Liver (tissue), 3 donors: ENCODE results near the gene COMMD1.

Experiments
- CTCF ChIP-seq: fragments of 150-350 bp; IDR thresholded peaks from 2 replicates; pipeline ENCODE4 v1.5.1; 2017; ENCODE audit warnings: improper control_type of control experiment, low read depth, low read length; ENCODE audit not compliant: missing input control
- EGR1 ChIP-seq, 2 donors: IDR thresholded peaks; 2 replicates each; pipeline ENCODE4 v1.6.1; 2016 to 2018; ENCODE audit warnings: antibody characterized with exemption in 2 of 2, low read depth in 2 of 2
- FOXA1 ChIP-seq: IDR thresholded peaks from 2 replicates; pipeline ENCODE4 v1.6.1; 2016; ENCODE audit warnings: antibody characterized with exemption
- GABPA ChIP-seq, 2 donors: IDR thresholded peaks in 1 of 2; conservative IDR thresholded peaks in 1 of 2; 2 replicates each; pipeline ENCODE4 v1.6.1; 2016; ENCODE audit warnings: antibody characterized with exemption in 2 of 2, mild to moderate bottlenecking in 1 of 2, moderate library complexity in 1 of 2
- HNF4A ChIP-seq, 2 donors: conservative IDR thresholded peaks; 2 replicates each; pipeline ENCODE4 v1.6.1; 2016; ENCODE audit warnings: antibody characterized with exemption in 2 of 2, mild to moderate bottlenecking in 2 of 2
- JUND ChIP-seq, 2 donors: IDR thresholded peaks; 2 replicates each; pipeline ENCODE4 v1.6.1; 2016; ENCODE audit warnings: antibody characterized with exemption in 2 of 2
- RAD21 ChIP-seq, 2 donors: IDR thresholded peaks; 2 replicates each; pipeline ENCODE4 v1.6.1; 2016; ENCODE audit warnings: antibody characterized with exemption in 2 of 2, mild to moderate bottlenecking in 2 of 2
- RXRA ChIP-seq, 2 donors: IDR thresholded peaks; 2 replicates each; pipeline ENCODE4 v1.6.1; 2017 to 2018; ENCODE audit warnings: antibody characterized with exemption in 2 of 2, mild to moderate bottlenecking in 1 of 2
- SP1 ChIP-seq: IDR thresholded peaks from 2 replicates; pipeline ENCODE4 v1.6.1; 2018; ENCODE audit warnings: antibody characterized with exemption, mild to moderate bottlenecking
- TAF1 ChIP-seq: conservative IDR thresholded peaks from 2 replicates; pipeline ENCODE4 v1.6.1; 2016; ENCODE audit warnings: antibody characterized with exemption, mild to moderate bottlenecking
- YY1 ChIP-seq: IDR thresholded peaks from 2 replicates; pipeline ENCODE4 v1.6.1; 2016; ENCODE audit warnings: antibody characterized with exemption, mild to moderate bottlenecking
- TF ChIP-seq, protein P1 (sequence below): IDR thresholded peaks from 2 replicates; pipeline ENCODE4 v1.6.1; 2016; ENCODE audit warnings: antibody characterized with exemption, mild to moderate bottlenecking
- TF ChIP-seq, protein P2 (sequence below): IDR thresholded peaks from 2 replicates; pipeline ENCODE4 v1.6.1; 2016; ENCODE audit warnings: antibody characterized with exemption
- donor health status: healthy.
- donor health status: healthy.

DNA sequence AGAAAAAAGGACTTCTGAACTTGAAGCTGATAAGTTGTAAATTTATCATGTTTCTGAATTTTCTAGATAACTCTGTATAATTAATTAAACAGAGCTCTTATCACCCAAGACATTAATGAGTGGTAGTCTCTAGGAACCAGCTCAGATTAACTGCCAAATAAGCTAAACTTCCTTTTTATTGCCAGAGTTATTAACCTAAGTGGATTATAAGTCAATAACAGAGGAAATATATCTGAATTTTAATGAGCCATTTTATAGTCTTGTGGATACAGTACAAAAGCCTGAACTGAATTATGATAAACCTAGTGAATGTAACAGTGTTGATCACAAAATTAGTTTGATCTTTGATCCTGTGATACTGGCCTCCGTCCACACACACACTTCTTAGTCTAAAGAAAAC, 111.5 kb downstream of the COMMD1 start:
- TF ChIP-seq CTCF = no peak
- no peak for TF ChIP-seq TAF1
- TF ChIP-seq, protein P1, sequence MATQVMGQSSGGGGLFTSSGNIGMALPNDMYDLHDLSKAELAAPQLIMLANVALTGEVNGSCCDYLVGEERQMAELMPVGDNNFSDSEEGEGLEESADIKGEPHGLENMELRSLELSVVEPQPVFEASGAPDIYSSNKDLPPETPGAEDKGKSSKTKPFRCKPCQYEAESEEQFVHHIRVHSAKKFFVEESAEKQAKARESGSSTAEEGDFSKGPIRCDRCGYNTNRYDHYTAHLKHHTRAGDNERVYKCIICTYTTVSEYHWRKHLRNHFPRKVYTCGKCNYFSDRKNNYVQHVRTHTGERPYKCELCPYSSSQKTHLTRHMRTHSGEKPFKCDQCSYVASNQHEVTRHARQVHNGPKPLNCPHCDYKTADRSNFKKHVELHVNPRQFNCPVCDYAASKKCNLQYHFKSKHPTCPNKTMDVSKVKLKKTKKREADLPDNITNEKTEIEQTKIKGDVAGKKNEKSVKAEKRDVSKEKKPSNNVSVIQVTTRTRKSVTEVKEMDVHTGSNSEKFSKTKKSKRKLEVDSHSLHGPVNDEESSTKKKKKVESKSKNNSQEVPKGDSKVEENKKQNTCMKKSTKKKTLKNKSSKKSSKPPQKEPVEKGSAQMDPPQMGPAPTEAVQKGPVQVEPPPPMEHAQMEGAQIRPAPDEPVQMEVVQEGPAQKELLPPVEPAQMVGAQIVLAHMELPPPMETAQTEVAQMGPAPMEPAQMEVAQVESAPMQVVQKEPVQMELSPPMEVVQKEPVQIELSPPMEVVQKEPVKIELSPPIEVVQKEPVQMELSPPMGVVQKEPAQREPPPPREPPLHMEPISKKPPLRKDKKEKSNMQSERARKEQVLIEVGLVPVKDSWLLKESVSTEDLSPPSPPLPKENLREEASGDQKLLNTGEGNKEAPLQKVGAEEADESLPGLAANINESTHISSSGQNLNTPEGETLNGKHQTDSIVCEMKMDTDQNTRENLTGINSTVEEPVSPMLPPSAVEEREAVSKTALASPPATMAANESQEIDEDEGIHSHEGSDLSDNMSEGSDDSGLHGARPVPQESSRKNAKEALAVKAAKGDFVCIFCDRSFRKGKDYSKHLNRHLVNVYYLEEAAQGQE = no peak
- TF ChIP-seq YY1 = no peak
- TF ChIP-seq HNF4A (conservative IDR thresholded peaks at IDR 0.05) = no peak
- TF ChIP-seq JUND (IDR thresholded peaks at IDR 0.05) = no peak
- TF ChIP-seq SP1 = no peak
- TF ChIP-seq, protein P2, sequence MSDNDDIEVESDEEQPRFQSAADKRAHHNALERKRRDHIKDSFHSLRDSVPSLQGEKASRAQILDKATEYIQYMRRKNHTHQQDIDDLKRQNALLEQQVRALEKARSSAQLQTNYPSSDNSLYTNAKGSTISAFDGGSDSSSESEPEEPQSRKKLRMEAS = no peak
- TF ChIP-seq RXRA (IDR thresholded peaks at IDR 0.05) = no peak
- no peak for TF ChIP-seq RAD21 (IDR thresholded peaks at IDR 0.05)
- TF ChIP-seq GABPA (IDR thresholded peaks at IDR 0.05 in 1 of 2, conservative IDR thresholded peaks at IDR 0.05 in 1 of 2) = no peak
- TF ChIP-seq EGR1 (IDR thresholded peaks at IDR 0.05; ENCODE audit: low read depth in 2 of 2) = no peak
- TF ChIP-seq FOXA1 = no peak
